Fibroblast of the aortic adventitia (primary cell): ENCODE results near the gene SCRN1. TPM values are rescaled to one million over a fixed set of nuclear protein-coding genes. Genes with fewer than 3 reads are reported as not detected.
"Not testable (repeated sequence)": the region's sequence is repeated elsewhere in the genome, so short reads cannot be mapped to it uniquely, and the experiment has no call there.

Experiments used
- DNase-seq: peaks from one replicate; pipeline ENCODE4 v3.0.0-alpha.2; 2010; ENCODE audit warnings: low read depth
- H3K4me3 ChIP-seq: 2 replicates; pipeline ENCODE4 v1.5.1; 2011; ENCODE audit warnings: low read depth, mild to moderate bottlenecking, control low read depth, low read length, moderate library complexity
- total RNA-seq: library from RNA; depleted of rRNA; stranded (reverse); fragments of >200 nt; gene quantifications from 2 replicates; pipeline ENCODE4 v1.2.3, GENCODE V29; 2012; ENCODE audit warnings: low replicate concordance
- TF ChIP-seq, protein P1 (sequence below): IDR thresholded peaks from 2 replicates; pipeline ENCODE4 v1.5.1; 2011; ENCODE audit warnings: mild to moderate bottlenecking, low read length, control low read depth, inconsistent platforms; ENCODE audit not compliant: insufficient read depth

The SCRN1 gene
- total RNA-seq, 1 donor = 93.1 TPM

DNA sequence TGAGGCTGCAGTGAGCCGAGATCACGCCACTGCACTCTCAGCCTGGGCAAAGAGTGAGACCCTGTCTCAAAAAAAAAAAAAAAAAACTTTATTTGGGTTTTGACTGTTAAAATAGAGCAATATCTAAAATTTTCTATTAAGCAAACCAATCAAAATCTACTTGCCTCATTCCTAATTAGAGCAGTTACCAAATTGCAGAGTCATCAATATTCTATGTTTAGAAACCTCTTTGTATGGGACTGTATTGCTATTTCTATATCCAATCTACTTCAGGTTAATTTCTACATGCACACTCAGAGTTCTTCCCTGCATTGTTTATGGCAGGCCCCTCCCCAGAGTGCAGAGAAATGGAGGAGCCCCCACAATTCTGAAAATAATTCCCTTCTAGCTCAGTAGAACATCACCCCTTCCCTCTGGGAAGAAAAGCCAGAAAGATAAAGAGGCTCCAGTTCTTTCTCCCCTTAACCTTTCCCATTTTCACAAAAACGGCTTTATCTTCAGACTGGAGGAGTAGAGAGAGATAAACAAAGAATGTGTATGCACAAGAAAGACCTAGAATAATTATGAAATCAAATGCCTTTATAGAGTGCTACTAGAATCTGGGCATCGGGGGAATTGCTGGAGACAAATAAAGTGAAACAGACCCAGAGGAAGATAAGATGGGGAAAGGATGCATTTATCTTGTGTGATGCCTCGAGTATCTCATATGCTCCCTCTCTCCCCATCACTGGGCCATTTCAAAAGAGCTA lies 17.9 kb downstream of the SCRN1 start:
- peak; percentile 58 for DNase-seq
- no peak overlapping the region for H3K4me3 ChIP-seq
- TF ChIP-seq, protein P1, sequence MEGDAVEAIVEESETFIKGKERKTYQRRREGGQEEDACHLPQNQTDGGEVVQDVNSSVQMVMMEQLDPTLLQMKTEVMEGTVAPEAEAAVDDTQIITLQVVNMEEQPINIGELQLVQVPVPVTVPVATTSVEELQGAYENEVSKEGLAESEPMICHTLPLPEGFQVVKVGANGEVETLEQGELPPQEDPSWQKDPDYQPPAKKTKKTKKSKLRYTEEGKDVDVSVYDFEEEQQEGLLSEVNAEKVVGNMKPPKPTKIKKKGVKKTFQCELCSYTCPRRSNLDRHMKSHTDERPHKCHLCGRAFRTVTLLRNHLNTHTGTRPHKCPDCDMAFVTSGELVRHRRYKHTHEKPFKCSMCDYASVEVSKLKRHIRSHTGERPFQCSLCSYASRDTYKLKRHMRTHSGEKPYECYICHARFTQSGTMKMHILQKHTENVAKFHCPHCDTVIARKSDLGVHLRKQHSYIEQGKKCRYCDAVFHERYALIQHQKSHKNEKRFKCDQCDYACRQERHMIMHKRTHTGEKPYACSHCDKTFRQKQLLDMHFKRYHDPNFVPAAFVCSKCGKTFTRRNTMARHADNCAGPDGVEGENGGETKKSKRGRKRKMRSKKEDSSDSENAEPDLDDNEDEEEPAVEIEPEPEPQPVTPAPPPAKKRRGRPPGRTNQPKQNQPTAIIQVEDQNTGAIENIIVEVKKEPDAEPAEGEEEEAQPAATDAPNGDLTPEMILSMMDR = no peak

DNA sequence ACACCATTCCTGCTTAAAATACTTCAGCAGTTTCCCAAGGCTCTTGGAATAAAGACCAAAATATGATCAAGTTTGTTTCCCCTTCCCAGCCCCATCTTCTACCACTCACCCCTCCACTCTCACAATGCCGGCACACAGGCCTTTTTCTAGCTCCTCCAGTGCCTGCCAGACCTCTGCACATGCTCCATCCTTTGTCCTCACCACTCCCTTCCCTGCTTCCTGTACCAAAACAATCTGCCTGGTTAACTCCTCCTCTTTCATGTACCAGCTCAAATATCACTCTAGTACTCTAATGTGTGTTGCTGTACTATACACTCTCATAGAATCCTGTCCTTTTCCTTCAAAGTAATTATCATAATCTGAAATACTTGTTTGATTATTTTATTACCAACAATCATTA lies 19.4 kb downstream of the SCRN1 start:
- no peak overlapping the region for H3K4me3 ChIP-seq
- DNase-seq = no peak
- TF ChIP-seq, protein P1 = no peak

DNA sequence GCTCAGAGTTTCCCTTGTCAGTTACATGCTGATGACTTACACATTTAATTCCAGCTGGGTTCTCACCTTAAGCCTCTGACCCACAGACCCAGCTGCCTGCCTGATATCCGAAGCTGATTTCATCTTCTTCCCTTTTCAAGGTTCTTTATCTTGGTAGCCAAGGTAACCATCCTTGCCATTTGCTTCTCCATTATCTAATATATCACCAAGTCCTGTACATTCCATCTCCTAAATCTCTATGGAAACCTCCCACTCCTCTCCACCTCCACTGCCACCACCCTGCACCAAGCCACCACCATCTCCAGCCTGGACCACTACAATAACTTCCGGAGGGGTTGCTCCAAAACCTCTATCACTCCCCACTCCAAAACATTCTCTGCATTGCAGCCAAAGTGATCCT lies 19.9 kb downstream of the SCRN1 start:
- TF ChIP-seq, protein P1 = no peak
- H3K4me3 ChIP-seq = no peak overlapping the region

DNA sequence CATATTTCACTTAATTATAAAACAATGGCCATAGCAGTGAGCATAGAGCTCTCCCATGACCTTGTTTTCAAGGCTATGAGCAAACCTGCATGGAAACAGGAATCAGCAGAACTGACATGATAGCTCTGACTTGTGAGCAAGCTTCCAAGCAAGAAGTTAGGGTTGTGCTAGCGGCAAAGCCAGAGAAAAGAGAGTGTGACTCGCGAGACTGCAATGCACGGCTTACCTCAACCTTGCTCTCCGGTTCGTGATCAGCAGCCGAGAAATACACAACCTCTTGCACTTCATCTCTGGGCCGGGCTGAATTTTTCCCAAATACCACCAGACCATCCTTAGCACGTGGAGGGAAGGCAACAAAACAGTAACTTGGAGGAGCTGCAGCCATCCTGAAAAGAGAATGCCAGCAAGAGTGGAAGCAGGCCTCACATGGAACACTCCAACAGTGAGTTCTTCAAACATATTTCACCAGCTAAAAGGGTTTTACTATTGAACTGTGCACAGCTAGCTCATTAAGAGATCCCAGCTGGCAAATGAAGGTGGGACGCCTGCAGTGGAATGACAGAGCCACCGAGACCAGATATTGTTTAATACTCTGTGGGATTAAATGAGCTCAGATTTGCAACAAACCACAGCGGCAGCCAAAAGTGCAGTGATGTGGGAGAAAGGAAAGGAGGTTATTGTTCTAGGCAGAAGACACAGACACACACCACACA lies 20.8 kb downstream of the SCRN1 start:
- TF ChIP-seq, protein P1 = no peak
- H3K4me3 ChIP-seq = no peak overlapping the region
- peak; percentile 47 for DNase-seq

More for the DNA sequence above, 19.9 kb downstream of the SCRN1 start:
- DNase-seq = no peak

DNA sequence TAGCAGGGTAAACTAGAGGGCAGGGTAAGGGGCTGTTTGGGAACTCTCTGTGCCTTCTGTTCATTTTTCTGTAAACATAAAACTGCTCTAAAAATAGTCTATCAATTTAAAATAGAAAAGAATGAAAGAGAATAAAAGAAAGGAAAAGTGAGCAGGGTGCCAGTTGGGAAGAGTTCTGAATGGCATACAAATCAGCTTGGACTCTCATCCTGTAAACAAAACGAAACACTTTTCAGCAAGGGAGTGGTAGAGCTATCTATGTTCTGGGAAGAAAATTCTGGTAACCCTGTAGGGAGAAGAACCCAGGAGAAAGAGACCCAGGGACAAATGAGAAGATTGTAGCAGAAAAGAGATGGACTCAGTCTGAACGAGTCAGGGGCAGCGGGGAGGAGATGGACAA lies 24.6 kb downstream of the SCRN1 start:
- TF ChIP-seq, protein P1 = no peak
- DNase-seq = no peak
- no peak overlapping the region for H3K4me3 ChIP-seq

DNA sequence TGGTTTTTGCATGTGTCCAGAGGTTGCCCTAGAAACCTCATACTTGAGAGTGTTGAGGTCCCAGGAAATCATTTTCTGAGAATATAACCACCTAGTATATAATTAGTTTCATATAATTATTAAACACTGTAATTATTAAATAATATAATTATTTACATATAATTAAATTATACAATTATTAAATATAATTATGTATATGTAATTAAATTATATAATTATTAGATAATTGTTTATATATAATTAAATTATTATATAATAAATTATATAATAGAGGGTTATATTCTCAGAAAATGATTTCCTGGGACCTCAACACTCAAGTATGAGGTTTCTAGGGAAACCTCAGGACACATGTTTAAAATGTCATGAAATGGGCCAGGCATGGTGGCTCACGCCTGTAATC lies 27.6 kb downstream of the SCRN1 start:
- no peak overlapping the region for H3K4me3 ChIP-seq
- TF ChIP-seq, protein P1 = no peak
- no peak for DNase-seq

DNA sequence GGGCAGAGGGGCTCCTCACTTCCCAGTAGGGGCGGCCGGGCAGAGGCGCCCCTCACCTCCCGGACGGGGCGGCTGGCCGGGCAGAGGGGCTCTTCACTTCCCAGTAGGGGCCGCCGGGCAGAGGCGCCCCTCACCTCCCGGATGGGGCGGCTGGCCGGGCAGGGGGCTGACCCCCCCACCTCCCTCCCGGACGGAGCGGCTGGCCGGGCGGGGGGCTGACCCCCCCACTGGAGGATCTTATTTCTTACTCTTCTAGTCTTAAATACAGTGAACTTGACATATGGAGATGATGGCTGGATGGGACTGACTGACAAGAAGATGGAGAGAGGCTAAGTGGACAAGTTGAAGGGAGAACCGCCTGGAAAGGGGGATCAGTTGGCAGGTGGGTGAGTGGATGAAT lies 28.0 kb downstream of the SCRN1 start:
- not testable (repeated sequence) for DNase-seq, H3K4me3 ChIP-seq
